Measurements from ENCODE around the gene GNS.
A peak's percentile ranks its signal among the peaks of the same experiment; 100 is the strongest.

GNS gene

DNA sequence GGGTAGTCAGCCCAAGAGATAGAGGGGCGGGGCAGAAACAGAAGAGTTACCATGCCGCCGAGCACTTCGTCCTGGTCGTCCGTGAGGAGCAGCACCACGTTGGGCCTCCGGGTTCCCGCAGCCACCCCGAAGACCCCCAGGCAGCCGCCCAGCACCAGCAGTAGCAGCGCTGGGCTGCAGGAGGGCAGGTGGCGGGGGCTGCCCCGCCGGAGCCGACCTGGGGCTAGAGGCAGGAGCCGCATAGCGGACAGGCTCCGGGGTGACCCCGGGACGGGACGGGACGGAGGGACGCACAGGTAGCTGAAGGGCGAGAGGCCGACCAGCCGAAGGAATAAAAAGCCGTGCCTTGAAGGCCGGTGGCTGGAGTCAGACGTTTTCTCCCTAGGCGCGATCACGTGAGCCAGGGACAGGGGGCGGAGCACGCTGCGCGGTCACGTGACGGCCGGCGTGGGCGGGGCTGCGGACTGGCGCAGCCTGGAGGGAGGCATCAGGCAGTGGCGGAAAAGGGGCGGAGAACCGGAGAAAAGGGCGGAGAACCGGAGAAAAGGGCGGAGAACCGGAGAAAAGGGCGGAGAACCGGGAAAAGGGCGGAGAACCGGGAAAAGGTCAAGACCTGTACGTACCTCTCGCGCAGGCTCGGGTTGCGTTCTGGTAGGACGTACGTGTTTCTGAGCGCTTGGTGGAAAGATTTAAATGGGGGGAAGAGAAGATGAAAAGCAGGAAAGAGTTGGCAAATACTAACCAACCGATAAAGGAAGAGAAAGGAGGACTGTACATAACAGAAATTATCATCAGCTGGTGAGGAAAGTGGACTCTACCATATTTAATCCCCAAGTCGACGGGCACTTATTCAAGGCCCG lies at the start of gene GNS:
TSS of gene GNS (minus strand) at position 372 of the 860 bp plus-strand sequence. CDS start at position 242, 130 bp downstream.
- DNase-seq, result peak; percentile 85

DNA sequence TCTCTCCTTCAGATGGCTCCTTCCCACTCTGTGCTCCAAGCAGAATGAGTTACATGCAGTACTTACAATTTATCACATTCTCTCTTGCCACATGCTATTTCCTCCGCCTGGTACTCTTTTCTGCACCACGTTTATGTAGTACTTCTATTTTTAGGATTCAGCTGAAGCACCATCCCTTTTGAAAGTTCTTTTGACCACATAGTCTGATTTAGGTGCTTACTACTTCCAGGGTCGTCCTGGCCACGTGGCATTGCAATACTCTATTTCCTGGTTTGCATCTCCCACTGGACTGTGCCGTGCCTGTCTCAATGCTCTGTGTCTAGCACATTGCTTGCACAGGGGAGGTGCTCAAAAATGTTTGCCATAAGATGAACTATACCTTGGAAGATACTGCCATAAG lies 48.9 kb upstream of the GNS start:
- no peak for DNase-seq

- DNase-seq, result no peak
Observed at GRCh38 chr12:64806593-64807460, 47.6 kb upstream of the GNS start.

- no peak for DNase-seq
Observed at GRCh38 chr12:64806173-64806572, 47.0 kb upstream of the GNS start.

GRCh38 chr12:64802180-64802775 lies 43.1 kb upstream of the GNS start:
- DNase-seq, result peak; percentile 24

DNA sequence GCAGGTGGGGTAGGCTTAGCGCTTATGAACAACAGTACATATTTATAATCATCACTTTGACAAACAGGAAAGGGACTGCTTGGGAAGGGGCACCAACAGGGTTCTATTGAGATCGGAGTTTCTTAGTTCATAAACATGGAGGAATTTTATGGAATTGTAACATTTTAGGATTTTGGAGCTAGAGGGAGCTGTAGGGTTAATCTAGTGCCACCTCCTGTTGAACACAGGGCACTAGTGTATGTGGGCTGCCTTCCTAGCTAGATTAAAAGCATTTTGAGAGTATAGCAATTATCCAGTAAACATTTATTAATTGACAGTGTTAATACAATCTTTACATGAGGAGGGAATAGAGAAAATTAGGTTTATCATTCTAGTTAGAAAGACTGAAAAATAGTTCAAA lies 42.2 kb upstream of the GNS start:
- DNase-seq, result no peak

- no peak for DNase-seq
Observed at GRCh38 chr12:64800640-64801039, 41.4 kb upstream of the GNS start.

- no peak for DNase-seq
Observed at GRCh38 chr12:64798165-64798564, 39.0 kb upstream of the GNS start.

- DNase-seq, result no peak
Observed at GRCh38 chr12:64797156-64797555, 38.0 kb upstream of the GNS start.

GRCh38 chr12:64796205-64796845 lies 37.1 kb upstream of the GNS start:
- DNase-seq, result peak; percentile 79

DNA sequence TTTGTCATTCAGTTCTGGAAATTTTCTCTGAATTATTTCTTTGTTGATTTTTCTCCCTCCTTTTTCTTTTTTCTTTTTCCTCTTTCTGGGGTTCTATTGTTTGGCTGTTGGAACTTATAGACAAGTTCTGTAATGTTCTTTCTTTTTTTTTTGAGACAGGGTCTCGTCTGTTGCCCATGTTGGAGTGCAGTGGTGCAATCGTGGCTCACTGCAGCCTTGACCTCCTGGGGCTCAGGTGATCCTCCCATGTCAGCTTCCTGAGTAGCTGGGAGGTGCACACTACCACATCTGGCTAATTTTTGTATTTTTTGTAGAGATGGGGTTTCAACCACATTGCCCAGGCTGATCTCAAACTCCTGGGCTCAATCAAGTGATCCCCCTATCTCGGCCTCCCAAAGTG lies 35.1 kb upstream of the GNS start:
- DNase-seq, result no peak

GRCh38 chr12:64793610-64794009 lies 34.4 kb upstream of the GNS start:
- DNase-seq, result no peak

GRCh38 chr12:64792128-64792527 lies 32.9 kb upstream of the GNS start:
- no peak for DNase-seq

- no peak for DNase-seq
Observed at GRCh38 chr12:64791036-64791435, 31.8 kb upstream of the GNS start.

- DNase-seq, result no peak
Observed at GRCh38 chr12:64790166-64790565, 31.0 kb upstream of the GNS start.

DNA sequence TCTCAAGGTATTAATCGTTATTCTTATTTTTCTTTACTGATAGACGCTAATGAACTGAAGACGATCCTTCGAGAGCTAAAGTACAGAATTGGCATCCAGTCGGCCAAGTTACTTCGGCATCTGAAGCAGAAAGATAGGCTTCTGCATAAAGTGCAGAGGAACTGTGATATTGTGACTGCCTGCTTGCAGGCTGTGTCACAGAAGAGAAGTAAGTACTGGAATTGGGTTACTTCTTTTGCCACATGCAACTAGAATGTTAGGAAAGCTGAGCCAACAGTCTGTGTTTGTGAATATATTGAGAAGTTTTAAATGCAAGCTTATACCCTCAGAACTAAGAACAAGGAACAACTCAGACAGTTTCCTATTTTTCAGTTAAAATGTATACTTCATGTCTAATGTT lies 26.6 kb upstream of the GNS start:
- no peak for DNase-seq

- no peak for DNase-seq
Observed at GRCh38 chr12:64782191-64782876, 23.1 kb upstream of the GNS start.

DNA sequence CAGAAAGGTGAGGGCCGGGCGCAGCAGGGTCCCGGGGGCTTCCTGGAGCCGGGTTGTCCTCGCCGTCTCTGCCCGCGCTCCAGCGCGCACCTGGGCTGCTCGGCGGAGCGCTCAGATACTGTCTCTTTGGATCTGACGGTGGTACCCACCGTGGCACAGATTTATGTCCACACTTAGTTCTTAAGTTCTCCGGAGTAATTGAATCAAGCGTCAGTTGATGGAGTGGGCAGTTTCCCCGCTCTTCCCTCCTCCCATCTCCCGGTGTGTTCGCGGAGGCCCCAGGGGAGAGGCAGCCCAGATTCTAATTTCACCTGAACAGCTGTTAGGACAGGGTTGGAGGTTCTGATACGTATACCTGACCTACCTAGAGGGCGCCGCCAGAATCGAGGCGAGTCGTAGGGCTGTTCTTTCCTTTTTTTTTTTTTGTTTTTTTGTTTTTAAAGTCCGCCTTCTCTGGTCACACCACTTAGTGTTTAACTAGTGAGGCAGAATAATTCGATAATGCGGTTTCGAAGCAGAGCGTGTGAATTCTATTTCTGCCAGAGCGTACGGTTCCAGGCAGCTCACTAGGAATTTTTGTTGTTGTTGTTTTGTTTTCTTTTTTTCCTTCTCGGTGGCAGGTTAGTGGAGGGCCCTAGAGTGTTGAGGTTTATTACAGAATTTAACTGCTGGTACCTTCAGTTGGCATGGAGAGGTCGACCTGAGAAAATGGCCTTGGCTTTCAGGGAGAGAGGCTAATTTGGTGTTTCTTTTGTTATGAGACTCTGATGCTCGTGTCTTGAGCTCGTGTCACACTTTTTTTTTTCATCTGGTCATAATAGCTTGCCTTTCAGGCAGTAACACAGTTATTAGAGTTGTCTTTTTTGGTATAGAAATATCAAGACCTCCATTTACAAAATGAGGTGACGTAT lies 22.3 kb upstream of the GNS start:
- peak; percentile 38 for DNase-seq

DNA sequence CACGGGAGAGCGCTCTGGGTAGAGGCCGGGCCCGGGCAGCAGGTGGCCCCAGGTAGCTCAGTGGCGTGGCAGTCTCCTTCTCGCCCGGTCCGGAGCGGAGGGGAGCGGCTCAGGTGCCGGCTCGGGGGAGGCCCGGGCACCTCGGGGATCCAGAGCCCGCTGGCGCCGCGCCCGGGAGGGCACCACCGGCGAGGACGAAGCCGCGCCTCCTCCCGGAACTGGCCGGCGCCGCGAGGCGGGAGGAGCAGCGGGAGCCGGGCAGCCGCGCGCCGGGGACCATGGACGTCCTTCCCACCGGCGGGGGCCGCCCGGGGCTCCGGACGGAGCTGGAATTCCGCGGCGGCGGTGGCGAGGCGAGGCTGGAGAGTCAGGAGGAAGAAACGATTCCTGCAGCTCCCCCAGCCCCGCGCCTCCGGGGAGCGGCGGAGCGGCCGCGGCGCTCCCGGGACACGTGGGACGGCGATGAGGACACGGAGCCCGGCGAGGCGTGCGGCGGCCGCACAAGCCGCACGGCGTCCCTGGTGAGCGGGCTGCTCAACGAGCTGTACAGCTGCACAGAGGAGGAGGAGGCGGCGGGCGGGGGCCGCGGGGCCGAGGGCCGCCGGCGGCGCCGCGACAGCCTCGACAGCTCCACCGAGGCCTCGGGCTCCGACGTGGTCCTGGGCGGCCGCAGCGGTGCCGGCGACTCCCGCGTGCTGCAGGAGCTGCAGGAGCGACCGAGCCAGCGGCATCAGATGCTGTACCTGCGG lies 21.5 kb upstream of the GNS start:
- peak; percentile 20 for DNase-seq

DNA sequence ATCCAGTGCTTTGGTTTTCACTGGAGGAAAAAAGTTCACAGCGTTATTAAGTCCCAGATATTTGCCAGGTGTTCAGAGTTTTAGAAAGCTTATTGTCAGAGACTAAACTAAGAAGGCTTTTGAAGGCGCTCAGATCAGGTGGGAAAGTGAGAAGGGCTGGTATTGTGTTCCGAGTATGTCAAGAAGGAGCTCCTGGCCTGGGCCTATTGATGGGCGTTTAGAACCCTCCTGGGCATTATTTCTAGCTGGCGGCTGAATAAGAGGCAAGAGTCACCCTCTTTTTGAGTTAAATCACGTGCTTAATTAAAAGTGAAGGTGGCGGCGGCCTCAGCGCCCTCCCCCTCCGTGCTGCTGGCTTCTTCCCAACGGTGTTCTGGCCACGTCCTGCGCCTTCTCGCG lies 20.9 kb upstream of the GNS start:
- DNase-seq, result no peak
